GM12892 (cell line): ENCODE measurements around the gene PRRC1.
"Not testable (repeated sequence)": the region's sequence is repeated elsewhere in the genome, so short reads cannot be mapped to it uniquely, and the experiment has no call there.

ENCODE experiments used
- POLR2A ChIP-seq: IDR thresholded peaks from 2 replicates; pipeline ENCODE4 v1.6.1; 2011; ENCODE audit warnings: low read depth, low read length, control low read depth
- POLR2AphosphoS5 ChIP-seq: IDR thresholded peaks from 2 replicates; pipeline ENCODE4 v1.6.1; 2011; ENCODE audit warnings: low read depth, low read length, control low read depth

DNA sequence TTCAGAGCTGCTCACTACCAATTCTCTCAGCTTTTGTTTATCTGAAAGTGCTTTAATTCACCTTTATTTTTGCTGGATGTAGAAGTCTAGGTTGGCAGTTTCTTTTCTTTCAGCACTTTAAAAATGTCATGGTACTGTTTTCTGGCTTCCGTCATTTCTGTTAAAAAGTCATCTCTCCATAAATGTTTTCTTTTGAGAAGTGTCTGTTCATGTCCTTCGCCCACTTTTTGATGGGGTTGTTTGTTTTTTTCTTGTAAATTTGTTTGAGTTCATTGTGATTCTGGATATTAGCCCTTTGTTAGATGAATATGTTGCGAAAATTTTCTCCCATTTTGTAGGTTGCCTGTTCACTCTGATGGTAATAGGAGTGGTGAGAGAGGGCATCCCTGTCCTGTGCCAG lies 23.1 kb downstream of the PRRC1 start:
- not testable (repeated sequence) for TF ChIP-seq POLR2AphosphoS5, POLR2A
